Measurements from ENCODE around the gene RNU5B-1. TPM values are rescaled to one million over a fixed set of nuclear protein-coding genes. Genes with fewer than 3 reads are reported as not detected.

RNU5B-1 gene
- polyA plus RNA-seq, 2 of the 4 experiments (the other 2 are of a cell fraction) = not detected

GRCh38 chr15:65305150-65305758 is 777 bp downstream of the RNU5B-1 start (continued):
- TF ChIP-seq BHLHE40 (IDR thresholded peaks at IDR 0.05; ENCODE audit: low read depth, low read length) (0 out of 2 replicates have a peak, but pooled peaks have one; percentile 34), CTCF (IDR thresholded peaks at IDR 0.05) (no peak), PBX3 (IDR thresholded peaks at IDR 0.05) (no peak), ATOH8 (CRISPR knock-in tag; IDR thresholded peaks at IDR 0.05; ENCODE audit: low read depth) (peak; percentile 9; the same call in 1 of the 2 replicates), USF2 (IDR thresholded peaks at IDR 0.05) (no peak), ZC3H11A (IDR thresholded peaks at IDR 0.05) (no peak), NFE2L2 (conservative IDR thresholded peaks at IDR 0.05; ENCODE audit: low read length) (no peak), EHMT2 (IDR thresholded peaks at IDR 0.05; ENCODE audit: low read depth) (no peak), CEBPB (IDR thresholded peaks at IDR 0.05) (no peak), CBX2 (IDR thresholded peaks at IDR 0.05; ENCODE audit: borderline replicate concordance, low read depth) (no peak)

GRCh38 chr15:65305776-65306175 is 1.3 kb downstream of the RNU5B-1 start:
- Histone ChIP-seq H3K4me2 (peak overlapping the region; percentile 68), H3K4me1 (peaks cover 23% of the 10 kb centered on the region), H3K9me3 (no peaks in the 10 kb centered on the region), H3K27ac (no peak overlapping the region; a peak in 1 of 6 replicates), H3K4me3 (peak overlapping the region; percentile 20; the same call in 2 of the 3 replicates)
- 85% methylated on average over 3 of the region's 3 CpGs for WGBS (ENCODE audit: missing lambda C conversion rate)
- ATAC-seq (no peak), DNase-seq (ENCODE audit: low read depth in 1 of 2, low spot score in 1 of 2) (no peak), FAIRE-seq (no peak)
- ChIA-PET POLR2A (interaction anchor here (0.6 to 2.8 kb wide), 6 partner anchors 14 to 470 kb away, joined by 4 to 103 read pairs (median 13); partner anchors contain the start of genes CLPX and PARP16), CTCF (interaction anchor here (0.6 to 10.2 kb wide), 6 partner anchors 13 to 523 kb away, joined by 3 to 177 read pairs (median 6); partner anchors contain the start of genes CLPX and PARP16)
- TF ChIP-seq HEYL (CRISPR knock-in tag; IDR thresholded peaks at IDR 0.05) = no peak
- no peak for TF ChIP-seq POLR2AphosphoS2 (conservative IDR thresholded peaks at IDR 0.05; ENCODE audit: low read length)
- no peak for TF ChIP-seq FOXS1 (CRISPR knock-in tag; IDR thresholded peaks at IDR 0.05)

GRCh38 chr15:65306551-65306950 is 2.1 kb downstream of the RNU5B-1 start:
- CTCF ChIA-PET = interaction anchor here (0.7 to 7.0 kb wide), 5 partner anchors 12 to 701 kb away, joined by 3 to 85 read pairs (median 8); partner anchors contain the start of gene PARP16
- DNase-seq (ENCODE audit: low read depth in 1 of 2, low spot score in 1 of 2) = no peak
- Histone ChIP-seq H3K4me2 (peak overlapping the region; percentile 68; the same call in 2 of the 3 replicates), H3K4me1 (peaks cover 23% of the 10 kb centered on the region), H3K4me3 (no peak overlapping the region), H3K27ac (no peak overlapping the region), H3K9me3 (no peaks in the 10 kb centered on the region)
- ATAC-seq = no peak
- TF ChIP-seq HOXB13 (CRISPR knock-in tag; IDR thresholded peaks at IDR 0.05; ENCODE audit: low read depth) (no peak), HOXB5 (CRISPR knock-in tag; IDR thresholded peaks at IDR 0.05) (no peak), KDM1A (IDR thresholded peaks at IDR 0.05; ENCODE audit: low read depth) (no peak), ATOH8 (CRISPR knock-in tag; IDR thresholded peaks at IDR 0.05; ENCODE audit: low read depth) (no peak), RAD21 (conservative IDR thresholded peaks at IDR 0.05 in 1 of 2, IDR thresholded peaks at IDR 0.05 in 1 of 2) (no peak), ZFP36 (IDR thresholded peaks at IDR 0.05; ENCODE audit: borderline replicate concordance, partially characterized antibody) (no peak), FOSB (CRISPR knock-in tag; IDR thresholded peaks at IDR 0.05) (no peak), HDAC2 (IDR thresholded peaks at IDR 0.05) (no peak), ELK1 (IDR thresholded peaks at IDR 0.05; ENCODE audit: low read depth, low read length) (no peak), KDM5A (IDR thresholded peaks at IDR 0.05) (no peak), CHD4 (IDR thresholded peaks at IDR 0.05; ENCODE audit: borderline replicate concordance) (no peak), FOSL2 (IDR thresholded peaks at IDR 0.05) (no peak), FOSL2 (CRISPR knock-in tag; IDR thresholded peaks at IDR 0.05) (no peak)
- FAIRE-seq = no peak
- POLR2A ChIA-PET = interaction anchor here (2.8 kb wide), 1 partner anchor 121 kb away, joined by 103 read pairs; the partner anchor contains the start of gene CLPX
